Amniotic epithelial cell (primary cell): ENCODE results near the gene RGS19.

Experiments used
- DNase-seq: peaks from one replicate; pipeline ENCODE4 v3.0.0-alpha.2; 2010; ENCODE audit warnings: low read depth

The RGS19 gene

GRCh38 chr20:64035066-64035932, 44.0 kb downstream of the RGS19 start:
- no peak for DNase-seq

- no peak for DNase-seq
Measured at GRCh38 chr20:64033981-64034493, 45.3 kb downstream of the RGS19 start.

- DNase-seq, result no peak
Measured at GRCh38 chr20:64032706-64033624, 46.4 kb downstream of the RGS19 start.

- DNase-seq, result no peak
Measured at GRCh38 chr20:64031822-64032314, 47.5 kb downstream of the RGS19 start.

DNA sequence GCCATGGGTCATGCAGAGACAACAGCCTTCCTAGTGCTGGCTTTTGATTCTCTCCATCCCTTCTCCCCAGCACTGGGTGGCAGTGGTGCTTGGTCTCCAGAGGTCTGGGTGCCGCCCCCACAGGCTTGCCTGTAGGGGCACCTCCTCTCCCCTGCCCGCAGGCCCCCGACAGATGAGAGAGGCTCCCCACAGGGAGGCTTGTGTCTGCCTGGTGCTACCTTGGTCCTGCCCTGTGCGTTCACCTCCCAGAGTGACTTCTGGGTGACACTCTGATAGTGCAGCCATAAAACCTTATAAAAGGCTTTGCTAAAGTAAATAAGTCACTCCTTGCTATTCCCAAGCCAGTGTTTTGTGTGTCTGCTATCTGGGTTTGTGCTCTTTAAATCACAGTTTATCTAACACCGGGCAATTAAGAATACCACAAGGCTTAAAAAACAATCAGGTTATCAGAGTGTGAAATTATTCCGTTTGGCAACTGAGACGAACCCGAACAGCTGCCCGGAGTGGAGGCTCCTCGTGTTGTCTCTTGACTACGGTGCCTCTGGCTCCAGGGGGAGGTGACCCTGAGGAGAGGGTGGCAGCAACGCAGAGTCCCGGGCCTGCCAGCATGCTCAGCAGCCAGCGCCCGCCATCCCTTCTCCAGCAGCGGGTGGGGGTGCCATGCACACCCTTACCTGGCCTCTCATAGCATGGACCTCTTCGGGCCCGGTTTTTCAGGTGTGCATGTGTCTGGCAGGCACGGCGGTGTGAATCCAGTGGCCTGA, 48.8 kb downstream of the RGS19 start:
- DNase-seq, result peak; percentile 23

DNA sequence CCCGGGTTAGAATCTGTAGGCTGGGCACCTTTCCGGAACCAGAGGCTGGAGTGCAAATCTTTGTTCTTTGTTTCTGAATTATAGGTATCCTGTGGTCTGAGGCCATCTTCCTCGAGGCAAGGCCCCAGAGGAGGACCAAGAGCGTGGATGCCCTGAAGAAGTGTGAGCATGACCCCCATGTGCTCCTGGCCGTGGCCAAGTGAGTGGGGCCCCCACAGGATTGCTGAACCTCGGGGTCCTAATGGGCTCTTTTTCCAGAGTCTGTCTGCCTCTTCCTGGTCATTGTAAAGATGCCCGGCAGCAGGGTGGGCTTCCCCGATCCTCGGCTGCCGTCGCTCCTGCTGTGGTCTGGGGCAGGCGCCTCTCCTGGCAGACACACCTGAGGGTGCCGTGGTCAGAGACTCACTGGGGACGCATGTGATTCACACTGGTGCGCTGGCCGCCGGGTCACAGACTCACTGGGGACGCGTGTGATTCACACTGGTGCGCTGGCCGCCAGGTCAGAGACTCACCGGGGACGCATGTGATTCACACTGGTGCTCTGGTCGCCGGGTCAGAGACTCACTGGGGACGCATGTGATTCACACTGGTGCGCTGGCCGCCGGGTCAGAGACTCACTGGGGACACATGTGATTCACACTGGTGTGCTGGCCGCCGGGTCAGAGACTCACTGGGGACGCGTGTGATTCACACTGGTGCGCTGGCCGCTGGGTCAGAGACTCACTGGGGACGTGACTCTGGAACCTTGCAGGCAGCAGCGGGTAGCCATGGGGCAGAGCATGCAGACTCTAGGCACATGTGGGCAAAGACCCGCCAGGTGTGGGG, 49.8 kb downstream of the RGS19 start:
- no peak for DNase-seq

DNA sequence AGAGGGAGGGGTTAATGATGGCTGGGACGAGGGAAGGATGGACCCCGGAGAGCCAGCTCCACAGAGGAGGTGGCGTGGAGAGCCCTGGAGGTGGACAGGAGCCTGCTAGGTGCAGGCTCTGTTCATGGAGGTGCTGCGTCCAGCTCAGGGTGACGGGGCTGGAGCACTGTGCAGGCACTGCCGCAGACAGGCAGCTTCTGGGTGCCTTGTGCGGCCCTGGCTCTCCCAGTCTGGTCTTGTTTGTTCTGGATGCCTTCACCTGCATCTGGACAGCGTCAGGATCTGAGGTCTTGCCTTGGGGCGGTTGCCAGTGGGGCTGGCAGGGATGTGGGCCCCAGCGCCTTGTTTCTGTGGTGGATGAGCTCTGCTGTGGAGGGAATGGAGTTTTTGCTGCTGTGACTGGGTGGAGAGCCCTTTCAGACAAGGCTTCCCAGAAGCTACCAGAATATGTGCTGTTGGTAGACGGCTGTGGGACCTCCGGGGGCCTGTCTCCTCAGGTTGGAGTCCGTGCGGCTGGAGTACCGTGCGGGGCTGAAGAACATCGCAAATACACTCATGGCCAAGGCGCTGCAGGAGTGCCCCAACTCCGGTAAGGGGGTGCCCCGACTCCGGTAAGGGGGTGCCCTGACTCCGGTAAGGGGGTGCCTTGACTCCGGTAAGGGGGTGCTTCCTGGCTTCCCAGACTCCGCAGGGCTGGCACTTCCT, 51.2 kb downstream of the RGS19 start:
- no peak for DNase-seq

GRCh38 chr20:64025826-64026412, 53.4 kb downstream of the RGS19 start:
- no peak for DNase-seq

GRCh38 chr20:64025101-64025825, 54.1 kb downstream of the RGS19 start:
- DNase-seq, result no peak

- no peak for DNase-seq
Measured at GRCh38 chr20:64024141-64024990, 55.0 kb downstream of the RGS19 start.

- DNase-seq, result no peak
Measured at GRCh38 chr20:64023361-64024140, 55.8 kb downstream of the RGS19 start.
